GM12801 (cell line): ENCODE measurements around the gene RBBP7.

ENCODE experiments used
- TF ChIP-seq, protein P1 (sequence below): IDR thresholded peaks from one replicate; pipeline ENCODE4 v1.5.1; 2011; ENCODE audit warnings: control low read depth; ENCODE audit not compliant: insufficient read length; ENCODE audit errors: extremely low read depth

Gene RBBP7

DNA sequence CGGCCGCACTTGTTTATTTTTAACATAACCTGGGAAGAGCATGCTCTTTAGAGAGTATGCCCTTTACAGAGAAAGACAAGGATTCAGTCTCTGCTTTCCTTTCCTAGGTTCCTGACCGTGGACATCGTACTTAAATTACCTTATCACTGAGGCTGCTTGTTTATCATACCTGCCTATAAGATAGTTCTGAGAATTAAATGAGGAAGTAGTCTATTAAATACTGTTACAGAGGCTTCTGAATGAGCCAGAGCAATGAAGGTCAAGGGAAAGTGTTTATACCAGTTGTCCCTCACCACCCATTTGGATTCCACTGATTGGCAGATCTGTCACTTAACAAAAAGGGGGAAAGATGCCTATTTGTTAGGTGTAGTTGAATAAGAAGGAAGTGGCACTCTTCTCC is 73.9 kb downstream of the RBBP7 start:
- TF ChIP-seq, protein P1, sequence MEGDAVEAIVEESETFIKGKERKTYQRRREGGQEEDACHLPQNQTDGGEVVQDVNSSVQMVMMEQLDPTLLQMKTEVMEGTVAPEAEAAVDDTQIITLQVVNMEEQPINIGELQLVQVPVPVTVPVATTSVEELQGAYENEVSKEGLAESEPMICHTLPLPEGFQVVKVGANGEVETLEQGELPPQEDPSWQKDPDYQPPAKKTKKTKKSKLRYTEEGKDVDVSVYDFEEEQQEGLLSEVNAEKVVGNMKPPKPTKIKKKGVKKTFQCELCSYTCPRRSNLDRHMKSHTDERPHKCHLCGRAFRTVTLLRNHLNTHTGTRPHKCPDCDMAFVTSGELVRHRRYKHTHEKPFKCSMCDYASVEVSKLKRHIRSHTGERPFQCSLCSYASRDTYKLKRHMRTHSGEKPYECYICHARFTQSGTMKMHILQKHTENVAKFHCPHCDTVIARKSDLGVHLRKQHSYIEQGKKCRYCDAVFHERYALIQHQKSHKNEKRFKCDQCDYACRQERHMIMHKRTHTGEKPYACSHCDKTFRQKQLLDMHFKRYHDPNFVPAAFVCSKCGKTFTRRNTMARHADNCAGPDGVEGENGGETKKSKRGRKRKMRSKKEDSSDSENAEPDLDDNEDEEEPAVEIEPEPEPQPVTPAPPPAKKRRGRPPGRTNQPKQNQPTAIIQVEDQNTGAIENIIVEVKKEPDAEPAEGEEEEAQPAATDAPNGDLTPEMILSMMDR = no peak
